ENCODE results near the gene AUP1.

DNA sequence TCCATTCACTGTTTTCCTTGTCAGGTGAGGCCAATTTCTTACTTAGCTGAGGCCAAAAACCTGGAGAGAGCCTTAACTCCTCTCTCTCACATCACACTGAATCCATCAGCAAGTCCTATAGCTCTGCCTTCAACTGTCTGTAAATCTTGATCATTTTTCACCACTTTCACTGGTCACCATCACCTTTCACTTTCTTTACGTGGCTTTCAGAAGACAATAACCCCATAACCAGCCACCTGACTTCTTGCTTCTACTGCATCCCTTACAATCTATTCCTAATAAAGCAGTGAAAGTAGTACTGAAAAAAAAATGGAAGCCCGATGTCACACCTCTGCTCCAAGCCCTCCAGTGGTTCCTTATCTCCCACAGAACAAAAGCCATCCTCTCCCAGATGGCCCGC, 16.5 kb upstream of the AUP1 start:
- TF ChIP-seq, protein P1, sequence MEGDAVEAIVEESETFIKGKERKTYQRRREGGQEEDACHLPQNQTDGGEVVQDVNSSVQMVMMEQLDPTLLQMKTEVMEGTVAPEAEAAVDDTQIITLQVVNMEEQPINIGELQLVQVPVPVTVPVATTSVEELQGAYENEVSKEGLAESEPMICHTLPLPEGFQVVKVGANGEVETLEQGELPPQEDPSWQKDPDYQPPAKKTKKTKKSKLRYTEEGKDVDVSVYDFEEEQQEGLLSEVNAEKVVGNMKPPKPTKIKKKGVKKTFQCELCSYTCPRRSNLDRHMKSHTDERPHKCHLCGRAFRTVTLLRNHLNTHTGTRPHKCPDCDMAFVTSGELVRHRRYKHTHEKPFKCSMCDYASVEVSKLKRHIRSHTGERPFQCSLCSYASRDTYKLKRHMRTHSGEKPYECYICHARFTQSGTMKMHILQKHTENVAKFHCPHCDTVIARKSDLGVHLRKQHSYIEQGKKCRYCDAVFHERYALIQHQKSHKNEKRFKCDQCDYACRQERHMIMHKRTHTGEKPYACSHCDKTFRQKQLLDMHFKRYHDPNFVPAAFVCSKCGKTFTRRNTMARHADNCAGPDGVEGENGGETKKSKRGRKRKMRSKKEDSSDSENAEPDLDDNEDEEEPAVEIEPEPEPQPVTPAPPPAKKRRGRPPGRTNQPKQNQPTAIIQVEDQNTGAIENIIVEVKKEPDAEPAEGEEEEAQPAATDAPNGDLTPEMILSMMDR (IDR thresholded peaks at IDR 0.05), result no peak
- no peak for TF ChIP-seq POLR2A (IDR thresholded peaks at IDR 0.05)
